ENCODE measurements around the gene NPAS2.

DNA sequence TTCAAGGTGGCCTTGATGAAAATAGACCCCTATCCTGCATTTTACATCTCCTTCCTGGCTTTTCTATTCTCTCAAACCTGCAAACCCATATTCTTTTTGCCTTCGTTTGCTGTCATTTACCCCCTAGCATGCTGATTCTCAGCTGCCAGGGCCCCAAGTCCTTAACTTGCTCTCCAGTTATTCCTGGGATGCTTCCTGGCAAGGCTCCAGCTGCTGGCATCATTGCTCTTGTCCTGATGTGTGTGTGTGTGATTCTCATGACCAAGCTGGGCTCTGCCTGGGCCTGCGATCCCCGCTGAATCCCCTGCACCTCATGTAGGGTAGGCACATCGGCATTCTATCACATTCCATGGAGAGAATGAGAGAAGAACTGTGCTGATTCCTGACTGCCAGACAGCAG, 11.9 kb downstream of the NPAS2 start:
- TF ChIP-seq, protein P1, sequence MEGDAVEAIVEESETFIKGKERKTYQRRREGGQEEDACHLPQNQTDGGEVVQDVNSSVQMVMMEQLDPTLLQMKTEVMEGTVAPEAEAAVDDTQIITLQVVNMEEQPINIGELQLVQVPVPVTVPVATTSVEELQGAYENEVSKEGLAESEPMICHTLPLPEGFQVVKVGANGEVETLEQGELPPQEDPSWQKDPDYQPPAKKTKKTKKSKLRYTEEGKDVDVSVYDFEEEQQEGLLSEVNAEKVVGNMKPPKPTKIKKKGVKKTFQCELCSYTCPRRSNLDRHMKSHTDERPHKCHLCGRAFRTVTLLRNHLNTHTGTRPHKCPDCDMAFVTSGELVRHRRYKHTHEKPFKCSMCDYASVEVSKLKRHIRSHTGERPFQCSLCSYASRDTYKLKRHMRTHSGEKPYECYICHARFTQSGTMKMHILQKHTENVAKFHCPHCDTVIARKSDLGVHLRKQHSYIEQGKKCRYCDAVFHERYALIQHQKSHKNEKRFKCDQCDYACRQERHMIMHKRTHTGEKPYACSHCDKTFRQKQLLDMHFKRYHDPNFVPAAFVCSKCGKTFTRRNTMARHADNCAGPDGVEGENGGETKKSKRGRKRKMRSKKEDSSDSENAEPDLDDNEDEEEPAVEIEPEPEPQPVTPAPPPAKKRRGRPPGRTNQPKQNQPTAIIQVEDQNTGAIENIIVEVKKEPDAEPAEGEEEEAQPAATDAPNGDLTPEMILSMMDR (conservative IDR thresholded peaks at IDR 0.05; ENCODE audit: low read length) = no peak
- no peak for TF ChIP-seq EZH2phosphoT487 (IDR thresholded peaks at IDR 0.05; ENCODE audit: borderline replicate concordance)

All from Loucy (cell line).